OCI-LY7 (cell line): Measurements from ENCODE around the gene LDB3. TPM values are rescaled to one million over a fixed set of nuclear protein-coding genes. Genes with fewer than 3 reads are reported as not detected.

Experiments used
- BruUV-seq: library from RNA; stranded (reverse); fragments of 400-500 nt; replicated peaks from 2 replicates; lab custom pipeline; 2021; lab: Mats Ljungman, UMichigan
- CTCF ChIA-PET: fragments of 300-600 bp; sonication (Branson Sonifier 250); formaldehyde crosslinking; loops from one replicate; lab custom pipeline; 2022; ENCODE audit warnings: antibody characterized with exemption; ENCODE audit not compliant: unreplicated experiment; lab: Charles Lee
- POLR2A ChIA-PET: fragments of 300-600 bp; sonication (Branson Sonifier 250); formaldehyde crosslinking; loops from one replicate; lab custom pipeline; 2022; ENCODE audit warnings: antibody characterized with exemption; lab: Charles Lee
- DNase-seq: peaks from one replicate; pipeline ENCODE4 v3.0.0-alpha.2; 2015; ENCODE audit warnings: low spot score
- H2AFZ ChIP-seq: fragments of 200-600 bp; sonication (generic), shearing (Covaris generic); 2 replicates; pipeline ENCODE4 v1.6.1; 2014; ENCODE audit warnings: mild to moderate bottlenecking, antibody characterized with exemption, low read length, moderate library complexity
- H3K27ac ChIP-seq: fragments of 200-600 bp; sonication (generic); 2 replicates; pipeline ENCODE4 v1.5.1; 2014; ENCODE audit warnings: mixed run types, low read depth, mild to moderate bottlenecking, moderate library complexity, low read length, inconsistent platforms; ENCODE audit not compliant: poor library complexity, severe bottlenecking
- H3K36me3 ChIP-seq: fragments of 200-600 bp; sonication (generic); 2 replicates; pipeline ENCODE4 v1.6.1; 2014; ENCODE audit warnings: mild to moderate bottlenecking, antibody characterized with exemption, low read length, moderate library complexity, mixed read lengths; ENCODE audit not compliant: insufficient read depth
- H3K4me1 ChIP-seq: fragments of 200-600 bp; sonication (generic); 2 replicates; pipeline ENCODE4 v1.5.1; 2014; ENCODE audit warnings: mild to moderate bottlenecking, low read length; ENCODE audit not compliant: insufficient read depth, poor library complexity, severe bottlenecking
- H3K4me2 ChIP-seq: fragments of 200-600 bp; sonication (generic); 2 replicates; pipeline ENCODE4 v1.6.1; 2014; ENCODE audit warnings: mild to moderate bottlenecking, low read length
- H3K4me3 ChIP-seq: fragments of 200-600 bp; sonication (generic); 2 replicates; pipeline ENCODE4 v1.5.1; 2014; ENCODE audit warnings: mild to moderate bottlenecking, low read depth, low read length; ENCODE audit not compliant: poor library complexity, severe bottlenecking
- H3K79me2 ChIP-seq: fragments of 200-600 bp; sonication (generic); 2 replicates; pipeline ENCODE4 v1.6.1; 2016; ENCODE audit warnings: low read depth, mild to moderate bottlenecking, low read length, moderate library complexity, mixed read lengths; ENCODE audit not compliant: insufficient read depth
- H3K9me2 ChIP-seq: fragments of 200-600 bp; sonication (generic); 2 replicates; pipeline ENCODE4 v1.6.1; 2016; ENCODE audit warnings: mild to moderate bottlenecking, low read length, mixed read lengths; ENCODE audit not compliant: insufficient read depth
- H3K9me3 ChIP-seq: fragments of 200-600 bp; sonication (generic); 2 replicates; pipeline ENCODE4 v1.6.1; 2014; ENCODE audit warnings: mild to moderate bottlenecking, mixed run types, low read length, mixed read lengths
- H4K20me1 ChIP-seq: fragments of 200-600 bp; sonication (generic); 2 replicates; pipeline ENCODE4 v1.6.1; 2014; ENCODE audit warnings: mild to moderate bottlenecking, antibody characterized with exemption, low read length, moderate library complexity, mixed read lengths; ENCODE audit not compliant: insufficient read depth
- EZH2phosphoT487 ChIP-seq: fragments of 200-600 bp; sonication (generic); IDR thresholded peaks from 2 replicates; pipeline ENCODE4 v1.6.1; 2018; ENCODE audit warnings: low read depth, borderline replicate concordance, mild to moderate bottlenecking, mixed run types, antibody characterized with exemption, low read length, moderate library complexity, mixed read lengths
- intact Hi-C: fragments of 100-400 bp; cut with micrococcal nuclease; formaldehyde crosslinking; loops from one replicate; pipeline ENCODE4 v1.10.0; 2022; ENCODE audit not compliant: unreplicated experiment
- total RNA-seq, 2 experiments: library from RNA; depleted of rRNA in 1 of 2; stranded (reverse); fragments of >200 nt in 1 of 2; shearing (Covaris generic) in 1 of 2; gene quantifications; 2 replicates each; pipeline ENCODE4 v1.2.3, GENCODE V29; 2014 to 2022
- TF ChIP-seq, protein P1 (sequence below): fragments of 200-600 bp; sonication (generic); conservative IDR thresholded peaks from 2 replicates; pipeline ENCODE4 v1.5.1; 2014; ENCODE audit warnings: mild to moderate bottlenecking, antibody characterized with exemption, low read length, moderate library complexity, mixed read lengths

The LDB3 gene
- total RNA-seq, 2 experiments from 2014 or later, result 0.08 TPM; not detected in 1

DNA sequence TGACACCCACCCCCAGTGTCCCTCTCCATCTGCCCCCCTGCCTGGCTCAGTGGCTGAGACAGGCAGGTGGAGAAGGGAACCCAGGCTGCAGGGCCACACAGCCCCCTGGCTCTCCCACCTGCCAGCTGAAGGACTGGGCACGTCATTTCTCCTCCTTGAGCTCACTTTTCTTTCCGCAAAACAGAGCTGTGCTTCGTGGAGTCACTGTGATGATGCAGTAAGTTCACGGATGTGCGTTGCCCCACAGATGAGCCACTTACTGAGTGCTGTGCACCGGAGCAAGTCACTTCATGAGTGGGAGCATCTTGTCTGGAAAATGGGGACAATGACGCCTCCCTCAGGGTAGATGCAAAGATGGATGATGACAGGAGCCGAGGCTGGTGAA, 11.3 kb upstream of the LDB3 start:
- H4K20me1 ChIP-seq, result no peaks in the 10 kb centered on the region
- intact Hi-C loops, result no loop called here
- H2AFZ ChIP-seq, result no peak overlapping the region
- no peak overlapping the region for H3K27ac ChIP-seq
- H3K4me1 ChIP-seq, result no peaks in the 10 kb centered on the region
- BruUV-seq, result no TSS peak
- DNase-seq, result no peak
- H3K4me2 ChIP-seq, result no peak overlapping the region
- H3K9me2 ChIP-seq, result no peaks in the 10 kb centered on the region
- H3K4me3 ChIP-seq, result no peak overlapping the region
- no peaks in the 10 kb centered on the region for H3K79me2 ChIP-seq
- H3K9me3 ChIP-seq, result no peaks in the 10 kb centered on the region
- ChIA-PET CTCF (no interaction called here), POLR2A (interaction anchor here (0.7 kb wide), 1 partner anchor 16 kb away, joined by 5 read pairs; no protein-coding TSS in a partner anchor)
- H3K36me3 ChIP-seq, result no peaks in the 10 kb centered on the region
- TF ChIP-seq EZH2phosphoT487, result no peak
- TF ChIP-seq, protein P1, sequence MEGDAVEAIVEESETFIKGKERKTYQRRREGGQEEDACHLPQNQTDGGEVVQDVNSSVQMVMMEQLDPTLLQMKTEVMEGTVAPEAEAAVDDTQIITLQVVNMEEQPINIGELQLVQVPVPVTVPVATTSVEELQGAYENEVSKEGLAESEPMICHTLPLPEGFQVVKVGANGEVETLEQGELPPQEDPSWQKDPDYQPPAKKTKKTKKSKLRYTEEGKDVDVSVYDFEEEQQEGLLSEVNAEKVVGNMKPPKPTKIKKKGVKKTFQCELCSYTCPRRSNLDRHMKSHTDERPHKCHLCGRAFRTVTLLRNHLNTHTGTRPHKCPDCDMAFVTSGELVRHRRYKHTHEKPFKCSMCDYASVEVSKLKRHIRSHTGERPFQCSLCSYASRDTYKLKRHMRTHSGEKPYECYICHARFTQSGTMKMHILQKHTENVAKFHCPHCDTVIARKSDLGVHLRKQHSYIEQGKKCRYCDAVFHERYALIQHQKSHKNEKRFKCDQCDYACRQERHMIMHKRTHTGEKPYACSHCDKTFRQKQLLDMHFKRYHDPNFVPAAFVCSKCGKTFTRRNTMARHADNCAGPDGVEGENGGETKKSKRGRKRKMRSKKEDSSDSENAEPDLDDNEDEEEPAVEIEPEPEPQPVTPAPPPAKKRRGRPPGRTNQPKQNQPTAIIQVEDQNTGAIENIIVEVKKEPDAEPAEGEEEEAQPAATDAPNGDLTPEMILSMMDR, result no peak

DNA sequence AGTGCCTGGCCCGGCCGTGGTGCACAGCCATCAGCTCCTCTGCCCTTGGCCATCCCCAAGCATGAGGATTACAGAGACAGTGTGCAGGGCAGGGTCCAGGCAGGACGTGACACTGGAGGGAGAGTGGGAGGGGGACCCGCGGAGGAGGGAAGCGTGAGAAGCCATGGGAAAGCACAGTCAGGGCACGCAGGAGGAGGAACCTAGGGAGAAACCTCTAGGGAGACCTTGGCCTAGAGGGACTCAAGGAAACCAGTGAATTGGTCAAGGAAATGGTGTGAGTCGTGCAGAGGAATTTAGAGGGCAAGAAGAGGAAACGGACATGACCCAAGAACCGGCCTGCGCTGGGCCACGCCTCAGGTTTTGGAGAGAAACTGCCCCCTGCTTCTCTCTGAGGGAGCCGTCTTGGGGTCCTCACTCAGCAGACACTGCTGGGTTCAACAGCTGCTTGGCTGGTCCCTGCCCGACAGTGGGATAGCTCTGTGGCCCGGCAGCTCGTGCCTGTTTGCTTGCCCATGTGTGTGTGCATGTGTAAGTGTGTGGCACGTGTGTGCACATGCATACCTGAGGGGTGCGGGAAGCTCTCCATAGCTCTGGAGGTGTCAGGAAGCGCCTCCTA, 10.8 kb upstream of the LDB3 start:
- ChIA-PET POLR2A (interaction anchor here (0.7 kb wide), 1 partner anchor 16 kb away, joined by 5 read pairs; no protein-coding TSS in a partner anchor), CTCF (no interaction called here)
- Histone ChIP-seq H3K4me1 (no peaks in the 10 kb centered on the region), H4K20me1 (no peaks in the 10 kb centered on the region), H3K9me2 (no peaks in the 10 kb centered on the region), H2AFZ (no peak overlapping the region), H3K9me3 (no peaks in the 10 kb centered on the region), H3K79me2 (no peaks in the 10 kb centered on the region), H3K27ac (no peak overlapping the region), H3K4me2 (no peak overlapping the region), H3K4me3 (no peak overlapping the region), H3K36me3 (no peaks in the 10 kb centered on the region)
- BruUV-seq, result no TSS peak
- DNase-seq, result no peak
- TF ChIP-seq EZH2phosphoT487, result no peak
- TF ChIP-seq, protein P1, result no peak
- intact Hi-C loops, result no loop called here

DNA sequence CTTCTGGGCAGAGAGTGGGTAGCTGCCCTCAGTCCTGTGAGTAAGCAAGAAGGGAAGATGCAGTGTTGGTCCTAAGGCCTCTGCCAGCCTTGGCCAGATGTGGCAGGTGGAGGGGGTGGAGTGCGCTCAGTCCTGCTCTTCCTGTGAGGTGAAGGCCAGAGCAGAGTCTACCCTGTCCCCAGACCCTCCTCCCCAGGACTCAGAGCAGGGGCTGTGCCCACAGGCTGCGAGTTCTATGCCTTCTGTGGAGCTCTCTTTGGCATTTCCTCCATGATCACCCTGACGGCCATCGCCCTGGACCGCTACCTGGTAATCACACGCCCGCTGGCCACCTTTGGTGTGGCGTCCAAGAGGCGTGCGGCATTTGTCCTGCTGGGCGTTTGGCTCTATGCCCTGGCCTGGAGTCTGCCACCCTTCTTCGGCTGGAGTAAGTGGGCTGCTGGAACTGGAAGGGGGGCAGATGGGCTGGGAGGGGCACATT, 10.0 kb upstream of the LDB3 start:
- DNase-seq, result no peak
- Histone ChIP-seq H4K20me1 (no peaks in the 10 kb centered on the region), H3K9me2 (no peaks in the 10 kb centered on the region), H3K79me2 (no peaks in the 10 kb centered on the region), H2AFZ (no peak overlapping the region), H3K4me1 (no peaks in the 10 kb centered on the region), H3K4me3 (no peak overlapping the region), H3K4me2 (no peak overlapping the region), H3K9me3 (no peaks in the 10 kb centered on the region), H3K36me3 (no peaks in the 10 kb centered on the region), H3K27ac (no peak overlapping the region)
- ChIA-PET CTCF (no interaction called here), POLR2A (interaction anchor here (0.6 kb wide), 1 partner anchor 133 kb away, joined by 3 read pairs; no protein-coding TSS in a partner anchor)
- intact Hi-C loops, result no loop called here
- BruUV-seq, result no TSS peak
- no peak for TF ChIP-seq EZH2phosphoT487
- TF ChIP-seq, protein P1, result no peak
